Right lobe of liver (tissue), 4 donors: ENCODE data around the gene UBALD2.

ENCODE experiments used
- CTCF ChIP-seq, 4 donors: fragments of 200-600 bp in 3 of 4; fragments of 450-650 bp in 1 of 4; IDR thresholded peaks; one replicate each; pipeline versions ENCODE4 v1.5.1 to v1.8.0; 2016 to 2022; ENCODE audit warnings: antibody characterized with exemption in 4 of 4, mild to moderate bottlenecking in 2 of 4
- POLR2A ChIP-seq: fragments of 450-650 bp; IDR thresholded peaks from one replicate; pipeline ENCODE4 v1.6.1; 2017; ENCODE audit warnings: antibody characterized with exemption, mild to moderate bottlenecking
- donor health status: DM: no; HTN: no; CAD: no.
- donor health status: DM: no; HTN: no; CAD: no.
- donor health status: DM: no; HTN: yes; CAD: no.

- TF ChIP-seq CTCF (IDR thresholded peaks at IDR 0.05) (no peak), POLR2A (no peak)
These were observed 31.0 kb downstream of the UBALD2 start for GRCh38 chr17:76296186-76296585.
